Measurements from ENCODE around the gene CLIC1.

CLIC1 gene

DNA sequence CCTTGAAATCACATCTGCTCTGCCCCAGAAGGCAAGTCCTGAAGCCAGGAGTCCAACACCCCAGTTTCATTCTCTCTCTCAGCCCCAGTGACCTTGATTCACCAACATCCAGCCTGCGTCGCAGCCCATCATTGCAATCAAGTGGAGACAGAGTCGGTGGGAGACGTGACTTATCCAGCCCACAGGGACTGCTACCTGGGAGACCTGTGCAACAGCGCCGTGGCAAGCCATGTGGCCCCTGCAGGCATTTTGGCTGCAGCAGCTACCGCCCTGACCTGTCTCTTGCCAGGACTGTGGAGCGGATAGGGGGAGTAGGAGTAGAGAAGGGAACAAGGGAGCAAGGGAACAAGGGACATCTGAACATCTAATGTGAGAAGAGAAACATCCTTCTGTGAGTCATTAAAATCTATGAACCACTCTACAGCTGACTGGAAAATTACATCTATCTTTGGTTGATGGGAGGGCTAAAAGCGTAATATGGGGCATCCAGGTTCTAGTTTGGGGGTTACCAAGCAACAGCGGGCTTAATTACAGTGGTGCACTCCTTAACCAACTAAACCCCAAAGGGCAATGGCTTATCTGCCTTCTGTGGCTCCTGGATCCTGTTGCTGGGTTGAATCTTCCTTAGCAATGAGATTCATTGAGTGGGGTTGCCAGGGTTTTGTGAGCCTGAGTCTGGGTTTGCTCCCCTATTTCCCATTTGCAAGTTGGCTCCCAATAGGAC is 18.7 kb downstream of the CLIC1 start:
- ChIA-PET CTCF (interaction anchor here (0.7 kb wide), 1 partner anchor 23 kb away, joined by 3 read pairs; no protein-coding TSS in a partner anchor), POLR2A (no interaction called here)
- no peak overlapping the region for H3K27ac ChIP-seq (ENCODE audit: extremely low read depth, low read depth, low read length)
- no peak overlapping the region for H3K4me3 ChIP-seq (ENCODE audit: low read depth, low read length)
- H3K9me3 ChIP-seq (ENCODE audit: control insufficient read depth, insufficient read depth, low read depth, low read length) = no peaks in the 10 kb centered on the region
- H3K4me1 ChIP-seq (ENCODE audit: control insufficient read depth, insufficient read depth, low read length) = peaks cover 4% of the 10 kb centered on the region
- TF ChIP-seq, protein P1, sequence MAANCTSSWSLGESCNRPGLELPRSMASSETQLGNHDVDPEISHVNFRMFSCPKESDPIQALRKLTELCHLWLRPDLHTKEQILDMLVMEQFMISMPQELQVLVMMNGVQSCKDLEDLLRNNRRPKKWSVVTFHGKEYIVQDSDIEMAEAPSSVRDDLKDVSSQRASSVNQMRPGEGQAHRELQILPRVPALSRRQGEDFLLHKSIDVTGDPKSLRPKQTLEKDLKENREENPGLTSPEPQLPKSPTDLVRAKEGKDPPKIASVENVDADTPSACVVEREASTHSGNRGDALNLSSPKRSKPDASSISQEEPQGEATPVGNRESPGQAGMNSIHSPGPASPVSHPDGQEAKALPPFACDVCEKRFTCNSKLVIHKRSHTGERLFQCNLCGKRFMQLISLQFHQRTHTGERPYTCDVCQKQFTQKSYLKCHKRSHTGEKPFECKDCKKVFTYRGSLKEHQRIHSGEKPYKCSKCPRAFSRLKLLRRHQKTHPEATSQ (tag by site-specific recombination; IDR thresholded peaks at IDR 0.05) = no peak
- TF ChIP-seq ZFP69B (tag by site-specific recombination; IDR thresholded peaks at IDR 0.05) (no peak), IKZF3 (tag by site-specific recombination; IDR thresholded peaks at IDR 0.05) (no peak), ZBTB48 (tag by site-specific recombination; IDR thresholded peaks at IDR 0.05) (no peak), EGR2 (tag by site-specific recombination; IDR thresholded peaks at IDR 0.05; ENCODE audit: low read depth) (no peak)
- TF ChIP-seq, protein P2, sequence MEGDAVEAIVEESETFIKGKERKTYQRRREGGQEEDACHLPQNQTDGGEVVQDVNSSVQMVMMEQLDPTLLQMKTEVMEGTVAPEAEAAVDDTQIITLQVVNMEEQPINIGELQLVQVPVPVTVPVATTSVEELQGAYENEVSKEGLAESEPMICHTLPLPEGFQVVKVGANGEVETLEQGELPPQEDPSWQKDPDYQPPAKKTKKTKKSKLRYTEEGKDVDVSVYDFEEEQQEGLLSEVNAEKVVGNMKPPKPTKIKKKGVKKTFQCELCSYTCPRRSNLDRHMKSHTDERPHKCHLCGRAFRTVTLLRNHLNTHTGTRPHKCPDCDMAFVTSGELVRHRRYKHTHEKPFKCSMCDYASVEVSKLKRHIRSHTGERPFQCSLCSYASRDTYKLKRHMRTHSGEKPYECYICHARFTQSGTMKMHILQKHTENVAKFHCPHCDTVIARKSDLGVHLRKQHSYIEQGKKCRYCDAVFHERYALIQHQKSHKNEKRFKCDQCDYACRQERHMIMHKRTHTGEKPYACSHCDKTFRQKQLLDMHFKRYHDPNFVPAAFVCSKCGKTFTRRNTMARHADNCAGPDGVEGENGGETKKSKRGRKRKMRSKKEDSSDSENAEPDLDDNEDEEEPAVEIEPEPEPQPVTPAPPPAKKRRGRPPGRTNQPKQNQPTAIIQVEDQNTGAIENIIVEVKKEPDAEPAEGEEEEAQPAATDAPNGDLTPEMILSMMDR (tag by site-specific recombination; IDR thresholded peaks at IDR 0.05) = 0 out of 2 replicates have a peak, but pooled peaks have one; percentile 30
- no peaks in the 10 kb centered on the region for H3K36me3 ChIP-seq (ENCODE audit: control insufficient read depth in 2 of 2, insufficient read depth in 1 of 2, low read length in 2 of 2)

DNA sequence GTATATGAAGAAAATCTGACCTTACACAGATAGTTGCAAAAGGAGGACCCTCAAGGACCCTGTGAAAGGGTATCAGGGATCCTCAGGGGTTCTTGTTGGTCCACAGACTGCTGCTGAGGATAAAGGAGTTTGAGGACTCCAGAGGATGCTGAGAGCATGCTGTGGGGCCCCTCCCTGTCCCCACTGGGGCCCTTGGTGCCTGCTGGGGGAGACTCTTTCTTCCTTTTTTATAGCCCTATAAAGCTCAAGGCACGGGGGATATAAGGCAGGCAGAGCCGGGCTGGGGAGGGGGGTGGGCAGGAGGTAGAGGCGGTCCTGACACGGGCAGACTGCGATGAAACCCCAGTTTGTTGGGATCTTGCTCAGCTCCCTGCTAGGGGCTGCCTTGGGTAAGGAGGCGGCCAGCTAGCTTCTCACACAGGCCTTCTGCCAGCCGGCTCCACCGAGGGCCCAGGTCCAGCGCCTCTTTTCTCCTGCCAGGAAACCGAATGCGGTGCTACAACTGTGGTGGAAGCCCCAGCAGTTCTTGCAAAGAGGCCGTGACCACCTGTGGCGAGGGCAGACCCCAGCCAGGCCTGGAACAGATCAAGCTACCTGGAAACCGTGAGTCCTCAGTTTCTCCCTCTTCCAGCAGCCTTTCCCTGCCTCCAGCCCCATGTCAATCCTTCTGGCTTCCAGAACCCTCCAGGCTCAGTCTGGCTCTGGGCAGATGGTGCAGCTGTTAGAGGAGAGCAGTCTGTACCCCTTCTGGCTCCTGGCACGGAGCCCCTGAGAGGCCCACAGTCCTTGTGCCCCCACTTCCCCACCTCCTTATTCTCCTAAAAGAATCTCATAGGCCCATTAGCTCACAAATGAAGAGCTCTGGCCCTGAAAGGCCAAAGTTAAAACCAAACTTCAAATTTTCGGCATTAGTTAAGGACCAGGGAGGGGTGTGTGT is 21.0 kb downstream of the CLIC1 start, which contains the start of gene LY6G6D:
Gene LY6G6D, plus strand, starts transcription at position 327 of the 937 bp plus-strand sequence. Its CDS starts 8 bp downstream, at position 335.
- TF ChIP-seq FEZF1 (tag by site-specific recombination; IDR thresholded peaks at IDR 0.05) = no peak
- peak; percentile 80 for TF ChIP-seq SCRT2 (tag by site-specific recombination; IDR thresholded peaks at IDR 0.05)
- TF ChIP-seq, protein P3, sequence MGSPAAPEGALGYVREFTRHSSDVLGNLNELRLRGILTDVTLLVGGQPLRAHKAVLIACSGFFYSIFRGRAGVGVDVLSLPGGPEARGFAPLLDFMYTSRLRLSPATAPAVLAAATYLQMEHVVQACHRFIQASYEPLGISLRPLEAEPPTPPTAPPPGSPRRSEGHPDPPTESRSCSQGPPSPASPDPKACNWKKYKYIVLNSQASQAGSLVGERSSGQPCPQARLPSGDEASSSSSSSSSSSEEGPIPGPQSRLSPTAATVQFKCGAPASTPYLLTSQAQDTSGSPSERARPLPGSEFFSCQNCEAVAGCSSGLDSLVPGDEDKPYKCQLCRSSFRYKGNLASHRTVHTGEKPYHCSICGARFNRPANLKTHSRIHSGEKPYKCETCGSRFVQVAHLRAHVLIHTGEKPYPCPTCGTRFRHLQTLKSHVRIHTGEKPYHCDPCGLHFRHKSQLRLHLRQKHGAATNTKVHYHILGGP (tag by site-specific recombination; IDR thresholded peaks at IDR 0.05) = no peak
- peak; percentile 69 for TF ChIP-seq GLIS2 (tag by site-specific recombination; IDR thresholded peaks at IDR 0.05)
- TF ChIP-seq ZFP69B (tag by site-specific recombination; IDR thresholded peaks at IDR 0.05) = peak; percentile 43; the same call in 1 of the 2 replicates
- TF ChIP-seq, protein P4, sequence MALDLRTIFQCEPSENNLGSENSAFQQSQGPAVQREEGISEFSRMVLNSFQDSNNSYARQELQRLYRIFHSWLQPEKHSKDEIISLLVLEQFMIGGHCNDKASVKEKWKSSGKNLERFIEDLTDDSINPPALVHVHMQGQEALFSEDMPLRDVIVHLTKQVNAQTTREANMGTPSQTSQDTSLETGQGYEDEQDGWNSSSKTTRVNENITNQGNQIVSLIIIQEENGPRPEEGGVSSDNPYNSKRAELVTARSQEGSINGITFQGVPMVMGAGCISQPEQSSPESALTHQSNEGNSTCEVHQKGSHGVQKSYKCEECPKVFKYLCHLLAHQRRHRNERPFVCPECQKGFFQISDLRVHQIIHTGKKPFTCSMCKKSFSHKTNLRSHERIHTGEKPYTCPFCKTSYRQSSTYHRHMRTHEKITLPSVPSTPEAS (tag by site-specific recombination; IDR thresholded peaks at IDR 0.05) = peak; percentile 41; the same call in 1 of the 2 replicates
- TF ChIP-seq ZBTB8A (tag by site-specific recombination; IDR thresholded peaks at IDR 0.05) = peak; percentile 53
- TF ChIP-seq ZNF341 (tag by site-specific recombination; IDR thresholded peaks at IDR 0.05; ENCODE audit: low read depth) = peak; percentile 19; the same call in 1 of the 2 replicates
- peak; percentile 78 for TF ChIP-seq ZNF335 (tag by site-specific recombination; conservative IDR thresholded peaks at IDR 0.05)
- TF ChIP-seq ZIC2 (tag by site-specific recombination; IDR thresholded peaks at IDR 0.05) = peak; percentile 98
- 0 out of 2 replicates have a peak, but pooled peaks have one; percentile 11 for TF ChIP-seq IKZF3 (tag by site-specific recombination; IDR thresholded peaks at IDR 0.05)
- TF ChIP-seq ZNF658 (tag by site-specific recombination; IDR thresholded peaks at IDR 0.05) = no peak
- peak; percentile 47 for TF ChIP-seq GLIS1 (tag by site-specific recombination; IDR thresholded peaks at IDR 0.05)
- TF ChIP-seq, protein P5, sequence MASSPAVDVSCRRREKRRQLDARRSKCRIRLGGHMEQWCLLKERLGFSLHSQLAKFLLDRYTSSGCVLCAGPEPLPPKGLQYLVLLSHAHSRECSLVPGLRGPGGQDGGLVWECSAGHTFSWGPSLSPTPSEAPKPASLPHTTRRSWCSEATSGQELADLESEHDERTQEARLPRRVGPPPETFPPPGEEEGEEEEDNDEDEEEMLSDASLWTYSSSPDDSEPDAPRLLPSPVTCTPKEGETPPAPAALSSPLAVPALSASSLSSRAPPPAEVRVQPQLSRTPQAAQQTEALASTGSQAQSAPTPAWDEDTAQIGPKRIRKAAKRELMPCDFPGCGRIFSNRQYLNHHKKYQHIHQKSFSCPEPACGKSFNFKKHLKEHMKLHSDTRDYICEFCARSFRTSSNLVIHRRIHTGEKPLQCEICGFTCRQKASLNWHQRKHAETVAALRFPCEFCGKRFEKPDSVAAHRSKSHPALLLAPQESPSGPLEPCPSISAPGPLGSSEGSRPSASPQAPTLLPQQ (tag by site-specific recombination; IDR thresholded peaks at IDR 0.05) = peak; percentile 40; the same call in 1 of the 2 replicates
- TF ChIP-seq ZNF777 (tag by site-specific recombination; IDR thresholded peaks at IDR 0.05; ENCODE audit: borderline replicate concordance) = no peak
- TF ChIP-seq ZEB2 (tag by site-specific recombination; IDR thresholded peaks at IDR 0.05) = no peak
- TF ChIP-seq ZFHX2 (tag by site-specific recombination; conservative IDR thresholded peaks at IDR 0.05) = no peak
- CTCF ChIA-PET = interaction anchor here (0.7 to 1.5 kb wide), 3 partner anchors 54 to 152 kb away, joined by 3 to 8 read pairs (median 3); no protein-coding TSS in a partner anchor
- peaks cover 4% of the 10 kb centered on the region for H3K4me1 ChIP-seq (ENCODE audit: control insufficient read depth, insufficient read depth, low read length)
- peak within 1 kb of the TSS; percentile 46 for H3K27ac ChIP-seq (ENCODE audit: extremely low read depth, low read depth, low read length)
- no peaks in the 10 kb centered on the region for H3K9me3 ChIP-seq (ENCODE audit: control insufficient read depth, insufficient read depth, low read depth, low read length)
- no peak within 1 kb of the TSS for H3K4me3 ChIP-seq (ENCODE audit: low read depth, low read length)
- no peaks in the 10 kb centered on the region for H3K36me3 ChIP-seq (ENCODE audit: control insufficient read depth in 2 of 2, insufficient read depth in 1 of 2, low read length in 2 of 2)
- POLR2A ChIA-PET = interaction anchor here (0.6 to 1.6 kb wide), 4 partner anchors 12 to 112 kb away, joined by 3 to 10 read pairs (median 4); partner anchors contain the start of genes ABHD16A and HSPA1B

All from HEK293 (cell line).